Endothelial cell of umbilical vein (primary cell): ENCODE results near the gene SHROOM2. TPM values are rescaled to one million over a fixed set of nuclear protein-coding genes. Genes with fewer than 3 reads are reported as not detected.
A peak's percentile ranks its signal among the peaks of the same experiment; 100 is the strongest.

Source experiments
- BruUV-seq: library from RNA; stranded (reverse); fragments of 400-500 nt; replicated peaks from 2 replicates; lab custom pipeline; 2021; lab: Mats Ljungman, UMichigan
- CTCF ChIA-PET: fragments of 300-600, 350-600 bp; sonication (Branson Sonifier 250); formaldehyde crosslinking; loops from one replicate; lab custom pipeline; 2021; ENCODE audit warnings: antibody characterized with exemption, inconsistent platforms; lab: Charles Lee
- POLR2A ChIA-PET: fragments of 300-600, 350-600 bp; sonication (Branson Sonifier 250); formaldehyde crosslinking; loops from one replicate; lab custom pipeline; 2021; ENCODE audit warnings: antibody characterized with exemption, inconsistent platforms; lab: Charles Lee
- DNase-seq: peaks from one replicate; pipeline ENCODE4 v3.0.0-alpha.2; 2011; ENCODE audit warnings: low read depth, low spot score
- FAIRE-seq: peaks from 2 replicates; lab custom pipeline; 2011; peaks lifted over from hg19 to GRCh38; lab: Jason Lieb, UNC
- H2AFZ ChIP-seq: 2 replicates; pipeline ENCODE4 v1.6.0; 2012; ENCODE audit warnings: low read depth, low read length, control low read depth, inconsistent platforms
- H3K27ac ChIP-seq: 2 replicates; pipeline ENCODE4 v1.5.1; 2011; ENCODE audit warnings: low read depth, mild to moderate bottlenecking, control low read depth, low read length, moderate library complexity; ENCODE audit not compliant: insufficient read depth
- H3K27me3 ChIP-seq, 2 experiments: 2 replicates each; pipeline versions ENCODE4 v1.6.0 to v1.6.1; 2011; ENCODE audit warnings: low read length in 2 of 2, mixed read lengths in 1 of 2; ENCODE audit not compliant: control insufficient read depth in 2 of 2, insufficient read depth in 2 of 2
- H3K36me3 ChIP-seq, 2 experiments: 2 replicates in 1 of 2; 3 replicates in 1 of 2; pipeline ENCODE4 v1.5.1; 2011; ENCODE audit warnings: low read length in 2 of 2, mild to moderate bottlenecking in 1 of 2, moderate library complexity in 1 of 2; ENCODE audit not compliant: control insufficient read depth in 2 of 2, insufficient read depth in 2 of 2; ENCODE audit errors: extremely low read depth in 1 of 2
- H3K4me1 ChIP-seq: 3 replicates; pipeline ENCODE4 v1.5.1; 2011; ENCODE audit warnings: mild to moderate bottlenecking, low read length; ENCODE audit not compliant: control insufficient read depth, insufficient read depth; ENCODE audit errors: extremely low read depth
- H3K4me2 ChIP-seq: 2 replicates; pipeline ENCODE4 v1.6.1; 2011; ENCODE audit warnings: low read length, control low read depth, mixed read lengths; ENCODE audit not compliant: insufficient read depth
- H3K4me3 ChIP-seq, 3 experiments: fragments of 200-600 bp in 1 of 3; sonication (generic), shearing (Covaris generic) in 1 of 3; replicated peaks in 1 of 3; 2 replicates each; pipeline ENCODE4 v1.5.1; 2011 to 2016; ENCODE audit warnings: control low read depth in 3 of 3, low read length in 3 of 3, mild to moderate bottlenecking in 2 of 3, inconsistent platforms in 1 of 3, low read depth in 1 of 3, moderate library complexity in 1 of 3; ENCODE audit not compliant: insufficient read depth in 1 of 3
- H3K79me2 ChIP-seq: 2 replicates; pipeline ENCODE4 v1.6.0; 2012; ENCODE audit warnings: low read length, inconsistent platforms; ENCODE audit not compliant: control insufficient read depth, insufficient read depth
- H3K9ac ChIP-seq: replicated peaks from 2 replicates; pipeline ENCODE3; 2011; ENCODE audit warnings: low read length, control low read depth; ENCODE audit not compliant: insufficient read depth; ENCODE audit errors: extremely low read depth
- H3K9me1 ChIP-seq: replicated peaks from 3 replicates; pipeline ENCODE4 v1.6.0; 2011; ENCODE audit warnings: mild to moderate bottlenecking, low read length; ENCODE audit not compliant: control insufficient read depth, insufficient read depth; ENCODE audit errors: extremely low read depth
- H3K9me3 ChIP-seq: replicated peaks from 2 replicates; pipeline ENCODE4 v1.5.1; 2012; ENCODE audit warnings: low read length, inconsistent platforms; ENCODE audit not compliant: control insufficient read depth, insufficient read depth
- H4K20me1 ChIP-seq: replicated peaks from 2 replicates; pipeline ENCODE3; 2011; ENCODE audit warnings: mild to moderate bottlenecking, low read length; ENCODE audit not compliant: control insufficient read depth, insufficient read depth; ENCODE audit errors: extremely low read depth
- CTCF ChIP-seq, 2 donors: IDR thresholded peaks; 1 replicate in 1 of 2; 2 replicates in 1 of 2; pipeline ENCODE4 v1.5.1; 2011; ENCODE audit warnings: low read length in 2 of 2, mild to moderate bottlenecking in 2 of 2, moderate library complexity in 2 of 2, control low read depth in 1 of 2, inconsistent platforms in 1 of 2, low read depth in 1 of 2; ENCODE audit not compliant: insufficient read depth in 1 of 2; ENCODE audit errors: extremely low read depth in 1 of 2
- EZH2 ChIP-seq: IDR thresholded peaks from 2 replicates; pipeline ENCODE4 v1.6.1; 2012; ENCODE audit warnings: borderline replicate concordance, low read depth, mild to moderate bottlenecking, moderate library complexity, low read length, inconsistent platforms; ENCODE audit not compliant: severe bottlenecking
- FOS ChIP-seq: IDR thresholded peaks from 2 replicates; pipeline ENCODE4 v1.6.1; 2011; ENCODE audit warnings: mild to moderate bottlenecking, low read length, moderate library complexity, borderline replicate concordance; ENCODE audit not compliant: insufficient read depth
- GATA2 ChIP-seq: IDR thresholded peaks from 2 replicates; pipeline ENCODE4 v1.7.0; 2011; ENCODE audit warnings: low read depth, mild to moderate bottlenecking, moderate library complexity, mixed read lengths, low read length; ENCODE audit not compliant: insufficient read length, insufficient read depth
- JUN ChIP-seq: IDR thresholded peaks from 2 replicates; pipeline ENCODE4 v1.6.1; 2011; ENCODE audit warnings: borderline replicate concordance, low read depth; ENCODE audit not compliant: insufficient read length, insufficient read depth
- MYC ChIP-seq: IDR thresholded peaks from one replicate; pipeline ENCODE4 v1.6.1; 2011; ENCODE audit warnings: mild to moderate bottlenecking, low read depth, low read length
- POLR2A ChIP-seq: IDR thresholded peaks from 2 replicates; pipeline ENCODE4 v1.6.1; 2012; ENCODE audit warnings: low read depth, mild to moderate bottlenecking, control low read depth, low read length
- POLR2AphosphoS5 ChIP-seq: IDR thresholded peaks from 2 replicates; pipeline ENCODE4 v1.6.1; 2012; ENCODE audit warnings: low read depth, mild to moderate bottlenecking, control low read depth, low read length, moderate library complexity; ENCODE audit not compliant: insufficient read depth
- dilution Hi-C: fragments of 300-500 bp; cut with MboI; formaldehyde crosslinking; loops from one replicate; pipeline ENCODE4 v1.15.0; 2019; ENCODE audit warnings: low sequenced_read_pairs; ENCODE audit not compliant: extremely low pct_ligation_motif_present
- intact Hi-C: fragments of 100-400 bp; cut with micrococcal nuclease; formaldehyde crosslinking; loops from one replicate; pipeline ENCODE4 v1.10.0; 2022
- polyA plus RNA-seq, 4 experiments: library from polyadenylated mRNA; depleted of rRNA in 3 of 4; stranded (reverse) in 3 of 4; unstranded in 1 of 4; fragments of >200 nt; gene quantifications; 2 replicates each; pipeline versions ENCODE4 v1.2.1 to v1.2.3, GENCODE V29; 2011 to 2012; ENCODE audit warnings: missing spikeins in 1 of 4
- total RNA-seq: library from RNA; stranded (reverse); gene quantifications from 2 replicates; pipeline ENCODE4 v1.2.3, GENCODE V29; 2021
- TF ChIP-seq, protein P1 (sequence below): IDR thresholded peaks from 2 replicates; pipeline ENCODE4 v1.6.1; 2011; ENCODE audit not compliant: insufficient read depth, insufficient read length

Gene SHROOM2
- total and polyA plus RNA-seq, 2 donors (not counting 3 experiments of a cell fraction or from before 2014, with no cell fraction given), result 3.7 to 11.8 TPM

GRCh38 chrX:9844936-9845577 lies 58.8 kb downstream of the SHROOM2 start:
- Histone ChIP-seq H3K27ac (no peak overlapping the region), H4K20me1 (no peaks in the 10 kb centered on the region), H3K36me3 (no peaks in the 10 kb centered on the region), H3K9ac (no peak overlapping the region), H3K9me3 (no peaks in the 10 kb centered on the region), H3K9me1 (no peaks in the 10 kb centered on the region), H3K79me2 (peaks cover 5% of the 10 kb centered on the region), H3K4me1 (peaks cover 21% of the 10 kb centered on the region), H2AFZ (no peak overlapping the region), H3K27me3 (no peaks in the 10 kb centered on the region), H3K4me2 (no peak overlapping the region), H3K4me3 (no peak overlapping the region)
- DNase-seq, result peak; percentile 30
- TF ChIP-seq EZH2, result no peak
- TF ChIP-seq GATA2, result no peak
- no peak for TF ChIP-seq CTCF (IDR thresholded peaks at IDR 0.05; ENCODE audit: extremely low read depth in 1 of 2, insufficient read depth in 1 of 2, low read depth in 1 of 2, low read length in 2 of 2)
- no peak for TF ChIP-seq JUN
- TF ChIP-seq MYC, result no peak
- no peak for TF ChIP-seq FOS
- TF ChIP-seq POLR2AphosphoS5, result no peak
- no peak for TF ChIP-seq POLR2A
- TF ChIP-seq, protein P1, sequence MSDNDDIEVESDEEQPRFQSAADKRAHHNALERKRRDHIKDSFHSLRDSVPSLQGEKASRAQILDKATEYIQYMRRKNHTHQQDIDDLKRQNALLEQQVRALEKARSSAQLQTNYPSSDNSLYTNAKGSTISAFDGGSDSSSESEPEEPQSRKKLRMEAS, result no peak
- no peak for FAIRE-seq
- intact Hi-C loops (no loop called here), dilution Hi-C loops (no loop called here)
- POLR2A ChIA-PET, result no interaction called here
- BruUV-seq, result no TSS peak
- CTCF ChIA-PET, result interaction anchor here (0.6 kb wide), 1 partner anchor 137 kb away, joined by 3 read pairs; no protein-coding TSS in a partner anchor
